Measurements from ENCODE around the gene CCL14. TPM values are rescaled to one million over a fixed set of nuclear protein-coding genes. Genes with fewer than 3 reads are reported as not detected.

Gene CCL14
- total and polyA plus RNA-seq, 9 of the 15 experiments (the other 6 are each of a cell fraction or from before 2014, with no cell fraction given): not detected

- Histone ChIP-seq H3K9me1 (ENCODE audit: control insufficient read depth, insufficient read depth, low read length) (no peaks in the 10 kb centered on the region), H4K20me1 (replicated peaks; ENCODE audit: control insufficient read depth, insufficient read depth, low read length) (no peaks in the 10 kb centered on the region), H3K9me3 (replicated peaks; ENCODE audit: control insufficient read depth, insufficient read depth, low read depth, low read length) (no peaks in the 10 kb centered on the region), H3K4me1 (replicated peaks in 1 of 2; ENCODE audit: control insufficient read depth in 2 of 2, insufficient read depth in 2 of 2, low read length in 2 of 2) (peaks cover 0 to 10% of the 10 kb centered on the region in 2 experiments; a peak in 4 of 5 replicates), H3K4me2 (ENCODE audit: insufficient read depth, low read length) (no peak overlapping the region), H3K4me3 (no peak overlapping the region), H3K27ac (ENCODE audit: extremely low read depth, low read depth, low read length) (no peak overlapping the region), H3K36me3 (ENCODE audit: control insufficient read depth, insufficient read depth, low read length) (no peaks in the 10 kb centered on the region), H2AFZ (ENCODE audit: low read depth, low read length) (peak overlapping the region; percentile 49; the same call in 1 of the 2 replicates), H3K9ac (ENCODE audit: insufficient read depth in 1 of 2, low read depth in 2 of 2, low read length in 2 of 2) (no peak overlapping the region), H3K27me3 (ENCODE audit: control insufficient read depth in 2 of 2, insufficient read depth in 2 of 2, low read length in 2 of 2) (no peaks in the 10 kb centered on the region), H3K79me2 (ENCODE audit: control insufficient read depth, insufficient read depth, low read length) (no peaks in the 10 kb centered on the region)
- POLR2A ChIA-PET: interaction anchor here (0.7 to 1.5 kb wide), 2 partner anchors 9 to 20 kb away, joined by 3 to 4 read pairs; no protein-coding TSS in a partner anchor
- no peak for FAIRE-seq
- BruUV-seq (replicated peaks): no TSS peak
- in situ Hi-C loops (cut with MboI): no loop called here
- ATAC-seq: peak; percentile 91
- CTCF ChIA-PET (ENCODE audit: low intra/inter-chr PET ratio): interaction anchor here (0.6 kb wide), 1 partner anchor 66 kb away, joined by 3 read pairs; no protein-coding TSS in a partner anchor
- 71% methylated on average over 5 of the region's 5 CpGs for WGBS (ENCODE audit: insufficient coverage, low coverage, missing lambda C conversion rate)
- DNase-seq (ENCODE audit: extremely low read depth in 1 of 4, low spot score in 3 of 4): peak in 3 of 4 experiments; percentile 52 to 70 (median 54)
- intact Hi-C loops (cut with micrococcal nuclease): no loop called here
- no peak for TF ChIP-seq ZNF589 (CRISPR knock-in tag; IDR thresholded peaks at IDR 0.05; ENCODE audit: low read depth)
- TF ChIP-seq ZNF561 (CRISPR knock-in tag; conservative IDR thresholded peaks at IDR 0.05): no peak
- TF ChIP-seq YY1 (IDR thresholded peaks at IDR 0.05; ENCODE audit: borderline replicate concordance in 1 of 3, control insufficient read depth in 1 of 3, extremely low read depth in 1 of 3, insufficient read depth in 3 of 3, insufficient read length in 1 of 3, insufficient replicate concordance in 2 of 3, low read depth in 1 of 3, low read length in 2 of 3): peak in 2 of 3 experiments; percentile 32 to 67
- no peak for TF ChIP-seq NR2C1 (IDR thresholded peaks at IDR 0.05)
- TF ChIP-seq NR2C1 (tag; IDR thresholded peaks at IDR 0.05): no peak
- TF ChIP-seq TAF15 (IDR thresholded peaks at IDR 0.05; ENCODE audit: low read depth, low read length): no peak
- peak; percentile 31 for TF ChIP-seq NFYB (IDR thresholded peaks at IDR 0.05; ENCODE audit: extremely low read depth, insufficient read length)
- peak; percentile 83 for TF ChIP-seq USF2 (CRISPR knock-in tag; IDR thresholded peaks at IDR 0.05)
- no peak for TF ChIP-seq ADNP (tag; IDR thresholded peaks at IDR 0.05)
- peak; percentile 81 for TF ChIP-seq USF1 (CRISPR knock-in tag; IDR thresholded peaks at IDR 0.05)
- TF ChIP-seq REST (IDR thresholded peaks at IDR 0.05; ENCODE audit: borderline replicate concordance): no peak
- TF ChIP-seq REST (CRISPR knock-in tag; IDR thresholded peaks at IDR 0.05; ENCODE audit: low read depth): no peak
- no peak for TF ChIP-seq MCM3 (IDR thresholded peaks at IDR 0.05)
Measured at GRCh38 chr17:35936063-35936462, 50.5 kb downstream of the CCL14 start.

All from K562 (cell line).